ENCODE data around the gene HSD3B2. TPM values are rescaled to one million over a fixed set of nuclear protein-coding genes. Genes with fewer than 3 reads are reported as not detected.

The HSD3B2 gene
- total RNA-seq, 5 donors from 2014 or later (not counting 1 experiment from before 2014, with no cell fraction given): 0.59 to 2.6 (median 1.1) TPM; not detected in 2

GRCh38 chr1:119447344-119448126 is 32.6 kb downstream of the HSD3B2 start:
- no peak overlapping the region for H3K27ac Mint-ChIP-seq
- DNase-seq (no peak), ATAC-seq (replicated peaks in 1 of 4) (no peak)
- POLR2A ChIA-PET: no interaction called here
- no peaks in the 10 kb centered on the region for H3K4me1 ChIP-seq (ENCODE audit: control insufficient read depth in 1 of 2, extremely low read depth in 1 of 2, insufficient read depth in 2 of 2, low read length in 2 of 2)
- H3K27ac ChIP-seq (ENCODE audit: low read length): no peak overlapping the region
- no peaks in the 10 kb centered on the region for H3K27me3 Mint-ChIP-seq
- H3K9me3 Mint-ChIP-seq: no peaks in the 10 kb centered on the region
- WGBS (ENCODE audit: insufficient coverage): no CpG with 5 or more reads among the region's 3 CpGs
- H3K36me3 Mint-ChIP-seq: no peaks in the 10 kb centered on the region
- H3K36me3 ChIP-seq (ENCODE audit: control insufficient read depth in 2 of 2, extremely low read depth in 1 of 2, insufficient read depth in 1 of 2, low read length in 1 of 2): no peaks in the 10 kb centered on the region
- H3K9me3 ChIP-seq: no peaks in the 10 kb centered on the region
- H3K27me3 ChIP-seq (replicated peaks in 1 of 2; ENCODE audit: control insufficient read depth in 2 of 2, extremely low read depth in 1 of 2, insufficient read depth in 2 of 2, low read length in 1 of 2): no peaks in the 10 kb centered on the region
- H3K4me3 ChIP-seq (ENCODE audit: control insufficient read depth in 1 of 2, extremely low read depth in 1 of 2, low read length in 1 of 2): no peak overlapping the region
- no peak overlapping the region for H3K4me3 Mint-ChIP-seq
- no peaks in the 10 kb centered on the region for H3K4me1 Mint-ChIP-seq
- CTCF ChIA-PET: interaction anchor here in 1 of 2 donors (1.1 kb wide), 1 partner anchor 10 kb away, joined by 3 read pairs; no protein-coding TSS in a partner anchor

DNA sequence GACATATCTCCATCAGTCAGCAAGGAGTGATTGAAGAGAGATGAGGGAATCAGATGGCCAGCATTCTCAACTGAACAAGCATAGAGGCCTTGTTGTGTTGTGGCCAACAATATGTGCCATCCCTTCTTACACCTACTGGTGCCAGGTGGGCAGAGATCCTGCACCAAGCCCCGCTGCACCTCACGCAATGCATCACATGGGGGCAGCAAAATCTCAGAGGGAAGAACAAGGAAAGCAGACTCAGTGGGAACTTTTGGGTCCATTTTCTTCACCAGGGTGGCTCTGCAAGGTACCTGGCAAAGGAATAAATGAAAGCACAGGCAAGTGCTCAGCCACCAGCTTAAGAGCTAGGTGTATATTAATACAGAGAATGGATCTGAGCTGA is 33.2 kb downstream of the HSD3B2 start:
- DNase-seq: no peak
- no peaks in the 10 kb centered on the region for H3K27me3 ChIP-seq (replicated peaks in 1 of 2; ENCODE audit: control insufficient read depth in 2 of 2, extremely low read depth in 1 of 2, insufficient read depth in 2 of 2, low read length in 1 of 2)
- ATAC-seq (replicated peaks in 1 of 4): no peak
- no peak overlapping the region for H3K4me3 Mint-ChIP-seq
- no peaks in the 10 kb centered on the region for H3K4me1 ChIP-seq (ENCODE audit: control insufficient read depth in 1 of 2, extremely low read depth in 1 of 2, insufficient read depth in 2 of 2, low read length in 2 of 2)
- H3K9me3 ChIP-seq: no peaks in the 10 kb centered on the region
- no peak overlapping the region for H3K27ac ChIP-seq (ENCODE audit: low read length)
- H3K27ac Mint-ChIP-seq: no peak overlapping the region
- H3K4me1 Mint-ChIP-seq: no peaks in the 10 kb centered on the region
- H3K4me3 ChIP-seq (ENCODE audit: control insufficient read depth in 1 of 2, extremely low read depth in 1 of 2, low read length in 1 of 2): no peak overlapping the region
- no peaks in the 10 kb centered on the region for H3K9me3 Mint-ChIP-seq
- no peaks in the 10 kb centered on the region for H3K36me3 Mint-ChIP-seq
- CTCF ChIA-PET: no interaction called here
- no peaks in the 10 kb centered on the region for H3K36me3 ChIP-seq (ENCODE audit: control insufficient read depth in 2 of 2, extremely low read depth in 1 of 2, insufficient read depth in 1 of 2, low read length in 1 of 2)
- no CpG with 5 or more reads among the region's 2 CpGs for WGBS (ENCODE audit: insufficient coverage)
- POLR2A ChIA-PET: no interaction called here
- no peaks in the 10 kb centered on the region for H3K27me3 Mint-ChIP-seq

GRCh38 chr1:119449971-119450370 is 35.0 kb downstream of the HSD3B2 start:
- Histone ChIP-seq H3K36me3 (ENCODE audit: control insufficient read depth in 2 of 2, extremely low read depth in 1 of 2, insufficient read depth in 1 of 2, low read length in 1 of 2) (no peaks in the 10 kb centered on the region), H3K4me3 (ENCODE audit: control insufficient read depth in 1 of 2, extremely low read depth in 1 of 2, low read length in 1 of 2) (no peak overlapping the region), H3K27ac (ENCODE audit: low read length) (no peak overlapping the region), H3K9me3 (no peaks in the 10 kb centered on the region), H3K4me1 (ENCODE audit: control insufficient read depth in 1 of 2, extremely low read depth in 1 of 2, insufficient read depth in 2 of 2, low read length in 2 of 2) (no peaks in the 10 kb centered on the region), H3K27me3 (replicated peaks in 1 of 2; ENCODE audit: control insufficient read depth in 2 of 2, extremely low read depth in 1 of 2, insufficient read depth in 2 of 2, low read length in 1 of 2) (no peaks in the 10 kb centered on the region)
- DNase-seq: no peak
- no peak for ATAC-seq (replicated peaks in 1 of 4)
- 69% methylated on average over 8 of the region's 8 CpGs for WGBS (ENCODE audit: insufficient coverage)
- no peaks in the 10 kb centered on the region for H3K9me3 Mint-ChIP-seq
- H3K27me3 Mint-ChIP-seq: peaks cover 0 to 5% of the 10 kb centered on the region in 2 donors
- ChIA-PET POLR2A (no interaction called here), CTCF (no interaction called here)
- H3K4me3 Mint-ChIP-seq: no peak overlapping the region
- no peaks in the 10 kb centered on the region for H3K4me1 Mint-ChIP-seq
- H3K36me3 Mint-ChIP-seq: no peaks in the 10 kb centered on the region
- no peak overlapping the region for H3K27ac Mint-ChIP-seq

- WGBS (ENCODE audit: insufficient coverage): 63% methylated on average over 2 of the region's 6 CpGs
- Histone ChIP-seq H3K4me3 (ENCODE audit: control insufficient read depth in 1 of 2, extremely low read depth in 1 of 2, low read length in 1 of 2) (no peak overlapping the region), H3K4me1 (ENCODE audit: control insufficient read depth in 1 of 2, extremely low read depth in 1 of 2, insufficient read depth in 2 of 2, low read length in 2 of 2) (no peaks in the 10 kb centered on the region), H3K27ac (ENCODE audit: low read length) (no peak overlapping the region), H3K9me3 (no peaks in the 10 kb centered on the region), H3K36me3 (ENCODE audit: control insufficient read depth in 2 of 2, extremely low read depth in 1 of 2, insufficient read depth in 1 of 2, low read length in 1 of 2) (no peaks in the 10 kb centered on the region), H3K27me3 (replicated peaks in 1 of 2; ENCODE audit: control insufficient read depth in 2 of 2, extremely low read depth in 1 of 2, insufficient read depth in 2 of 2, low read length in 1 of 2) (no peaks in the 10 kb centered on the region)
- ATAC-seq (replicated peaks in 1 of 4): no peak
- H3K27ac Mint-ChIP-seq: no peak overlapping the region
- no peak for DNase-seq
- H3K4me1 Mint-ChIP-seq: no peaks in the 10 kb centered on the region
- H3K27me3 Mint-ChIP-seq: peaks cover 0 to 5% of the 10 kb centered on the region in 2 donors
- no peaks in the 10 kb centered on the region for H3K36me3 Mint-ChIP-seq
- CTCF ChIA-PET: no interaction called here
- POLR2A ChIA-PET: no interaction called here
- no peak overlapping the region for H3K4me3 Mint-ChIP-seq
- no peaks in the 10 kb centered on the region for H3K9me3 Mint-ChIP-seq
Measured at GRCh38 chr1:119451158-119451557, 36.2 kb downstream of the HSD3B2 start.

- Histone ChIP-seq H3K27ac (ENCODE audit: low read length) (no peak overlapping the region), H3K4me1 (ENCODE audit: control insufficient read depth in 1 of 2, extremely low read depth in 1 of 2, insufficient read depth in 2 of 2, low read length in 2 of 2) (no peaks in the 10 kb centered on the region), H3K4me3 (ENCODE audit: control insufficient read depth in 1 of 2, extremely low read depth in 1 of 2, low read length in 1 of 2) (no peak overlapping the region), H3K36me3 (ENCODE audit: control insufficient read depth in 2 of 2, extremely low read depth in 1 of 2, insufficient read depth in 1 of 2, low read length in 1 of 2) (no peaks in the 10 kb centered on the region), H3K9me3 (no peaks in the 10 kb centered on the region), H3K27me3 (replicated peaks in 1 of 2; ENCODE audit: control insufficient read depth in 2 of 2, extremely low read depth in 1 of 2, insufficient read depth in 2 of 2, low read length in 1 of 2) (no peaks in the 10 kb centered on the region)
- WGBS (ENCODE audit: insufficient coverage): 64% methylated on average over 1 of the region's 2 CpGs
- no peaks in the 10 kb centered on the region for H3K9me3 Mint-ChIP-seq
- CTCF ChIA-PET: no interaction called here
- H3K27ac Mint-ChIP-seq: no peak overlapping the region
- DNase-seq (no peak), ATAC-seq (replicated peaks in 1 of 4) (no peak)
- peaks cover 0 to 6% of the 10 kb centered on the region in 2 donors for H3K27me3 Mint-ChIP-seq
- POLR2A ChIA-PET: no interaction called here
- no peaks in the 10 kb centered on the region for H3K4me1 Mint-ChIP-seq
- H3K4me3 Mint-ChIP-seq: no peak overlapping the region
- no peaks in the 10 kb centered on the region for H3K36me3 Mint-ChIP-seq
Measured at GRCh38 chr1:119452091-119452490, 37.1 kb downstream of the HSD3B2 start.

DNA sequence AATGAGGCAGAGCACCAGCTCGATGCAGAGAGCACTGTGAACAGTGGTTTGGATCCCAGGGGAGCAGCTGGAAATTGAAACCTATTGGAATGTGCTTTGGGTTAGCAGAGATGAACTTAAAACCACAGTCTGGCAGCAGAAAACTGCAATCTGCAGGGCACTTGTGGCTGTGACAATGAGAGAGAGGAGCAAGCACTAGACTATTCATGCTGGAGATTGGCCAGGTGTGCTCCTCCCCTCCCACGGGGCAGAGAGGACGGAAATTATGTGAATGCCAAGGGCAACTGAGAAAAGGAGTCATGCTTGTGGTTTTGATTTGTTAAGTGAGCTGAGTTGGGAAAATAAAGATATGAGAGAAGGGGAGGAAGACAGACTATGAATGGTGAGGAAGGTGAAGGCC is 38.1 kb downstream of the HSD3B2 start:
- H3K36me3 Mint-ChIP-seq: no peaks in the 10 kb centered on the region
- H3K9me3 Mint-ChIP-seq: no peaks in the 10 kb centered on the region
- ATAC-seq (replicated peaks in 1 of 4) (no peak), DNase-seq (no peak)
- H3K27me3 Mint-ChIP-seq: peaks cover 0 to 8% of the 10 kb centered on the region in 2 donors
- Histone ChIP-seq H3K27me3 (replicated peaks in 1 of 2; ENCODE audit: control insufficient read depth in 2 of 2, extremely low read depth in 1 of 2, insufficient read depth in 2 of 2, low read length in 1 of 2) (no peaks in the 10 kb centered on the region), H3K4me3 (ENCODE audit: control insufficient read depth in 1 of 2, extremely low read depth in 1 of 2, low read length in 1 of 2) (no peak overlapping the region), H3K36me3 (ENCODE audit: control insufficient read depth in 2 of 2, extremely low read depth in 1 of 2, insufficient read depth in 1 of 2, low read length in 1 of 2) (no peaks in the 10 kb centered on the region), H3K4me1 (ENCODE audit: control insufficient read depth in 1 of 2, extremely low read depth in 1 of 2, insufficient read depth in 2 of 2, low read length in 2 of 2) (no peaks in the 10 kb centered on the region), H3K27ac (ENCODE audit: low read length) (no peak overlapping the region), H3K9me3 (no peaks in the 10 kb centered on the region)
- no peak overlapping the region for H3K4me3 Mint-ChIP-seq
- no peaks in the 10 kb centered on the region for H3K4me1 Mint-ChIP-seq
- WGBS (ENCODE audit: insufficient coverage): 64% methylated on average over 3 of the region's 3 CpGs
- H3K27ac Mint-ChIP-seq: no peak overlapping the region
- ChIA-PET POLR2A (no interaction called here), CTCF (no interaction called here)

DNA sequence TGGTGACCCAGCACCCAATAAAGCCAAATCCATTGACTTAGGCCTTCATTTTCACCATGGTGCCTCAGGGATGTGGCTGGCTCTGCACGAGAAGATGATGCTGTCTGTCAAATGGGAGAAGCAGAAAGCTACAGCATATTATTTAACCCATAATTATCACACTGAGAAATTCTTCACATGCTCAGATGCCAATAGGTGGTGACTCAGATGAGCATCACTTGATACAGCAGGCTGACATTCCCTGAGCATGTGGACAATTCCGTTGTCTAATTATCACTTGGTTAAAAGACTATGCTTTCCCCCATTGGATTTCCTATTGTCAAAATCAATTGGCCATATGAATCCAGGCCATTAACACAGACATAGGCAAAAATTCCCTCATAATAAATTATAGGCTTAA is 48.0 kb downstream of the HSD3B2 start:
- H3K4me3 Mint-ChIP-seq: no peak overlapping the region
- WGBS (ENCODE audit: insufficient coverage): 60% methylated on average over 1 of the region's 2 CpGs
- CTCF ChIA-PET: no interaction called here

More for the DNA sequence above, 48.0 kb downstream of the HSD3B2 start:
- ATAC-seq (replicated peaks in 1 of 4) (no peak), DNase-seq (no peak)
- POLR2A ChIA-PET: no interaction called here
- no peaks in the 10 kb centered on the region for H3K4me1 ChIP-seq (ENCODE audit: control insufficient read depth in 1 of 2, extremely low read depth in 1 of 2, insufficient read depth in 2 of 2, low read length in 2 of 2)
- no peaks in the 10 kb centered on the region for H3K9me3 ChIP-seq
- no peaks in the 10 kb centered on the region for H3K27me3 ChIP-seq (replicated peaks in 1 of 2; ENCODE audit: control insufficient read depth in 2 of 2, extremely low read depth in 1 of 2, insufficient read depth in 2 of 2, low read length in 1 of 2)
- H3K9me3 Mint-ChIP-seq: no peaks in the 10 kb centered on the region
- H3K4me1 Mint-ChIP-seq: no peaks in the 10 kb centered on the region
- no peaks in the 10 kb centered on the region for H3K36me3 ChIP-seq (ENCODE audit: control insufficient read depth in 2 of 2, extremely low read depth in 1 of 2, insufficient read depth in 1 of 2, low read length in 1 of 2)
- H3K27ac Mint-ChIP-seq: no peak overlapping the region
- peaks cover 0 to 4% of the 10 kb centered on the region in 2 donors for H3K27me3 Mint-ChIP-seq
- H3K4me3 ChIP-seq (ENCODE audit: control insufficient read depth in 1 of 2, extremely low read depth in 1 of 2, low read length in 1 of 2): no peak overlapping the region
- no peaks in the 10 kb centered on the region for H3K36me3 Mint-ChIP-seq
- no peak overlapping the region for H3K27ac ChIP-seq (ENCODE audit: low read length)

All from T-cell (primary cell).